Keratinocyte (primary cell): ENCODE data around the gene ELOVL7. TPM values are rescaled to one million over a fixed set of nuclear protein-coding genes. Genes with fewer than 3 reads are reported as not detected.

Experiments used
- DNase-seq: peaks from one replicate; pipeline ENCODE4 v3.0.0-alpha.2; 2011; ENCODE audit warnings: low read depth, missing footprints, low spot score
- FAIRE-seq: peaks from 2 replicates; lab custom pipeline; 2011; peaks lifted over from hg19 to GRCh38; lab: Jason Lieb, UNC
- H2AFZ ChIP-seq: 2 replicates; pipeline ENCODE4 v1.6.0; 2012; ENCODE audit warnings: low read length, control low read depth, inconsistent platforms; ENCODE audit not compliant: control insufficient read depth
- H3K27ac ChIP-seq: 2 replicates; pipeline ENCODE4 v1.5.1; 2011; ENCODE audit warnings: low read length; ENCODE audit not compliant: control insufficient read depth, insufficient read depth
- H3K27me3 ChIP-seq: 3 replicates; pipeline ENCODE4 v1.6.0; 2011; ENCODE audit warnings: low read length; ENCODE audit not compliant: control insufficient read depth, insufficient read depth; ENCODE audit errors: extremely low read depth
- H3K36me3 ChIP-seq, 2 experiments: 2 replicates in 1 of 2; 3 replicates in 1 of 2; pipeline ENCODE4 v1.5.1; 2011; ENCODE audit warnings: low read length in 2 of 2, mild to moderate bottlenecking in 1 of 2; ENCODE audit not compliant: control insufficient read depth in 2 of 2, insufficient read depth in 2 of 2; ENCODE audit errors: extremely low read depth in 1 of 2
- H3K4me1 ChIP-seq: 3 replicates; pipeline ENCODE4 v1.5.1; 2011; ENCODE audit warnings: low read length; ENCODE audit not compliant: control insufficient read depth, insufficient read depth; ENCODE audit errors: extremely low read depth
- H3K4me2 ChIP-seq: 3 replicates; pipeline ENCODE4 v1.6.0; 2011; ENCODE audit warnings: low read depth, low read length; ENCODE audit not compliant: control insufficient read depth, insufficient read depth; ENCODE audit errors: extremely low read depth
- H3K4me3 ChIP-seq, 3 experiments: fragments of 200-600 bp in 1 of 3; sonication (generic) in 1 of 3; 2 replicates in 2 of 3; 3 replicates in 1 of 3; pipeline ENCODE4 v1.5.1; 2011 to 2016; ENCODE audit warnings: low read length in 3 of 3, mild to moderate bottlenecking in 3 of 3, control low read depth in 2 of 3, inconsistent platforms in 1 of 3, low read depth in 1 of 3, mixed read lengths in 1 of 3, mixed run types in 1 of 3, moderate library complexity in 1 of 3; ENCODE audit not compliant: control insufficient read depth in 2 of 3, insufficient read depth in 2 of 3; ENCODE audit errors: extremely low read depth in 1 of 3
- H3K79me2 ChIP-seq: 2 replicates; pipeline ENCODE4 v1.6.0; 2012; ENCODE audit warnings: low read length; ENCODE audit not compliant: control insufficient read depth, insufficient read depth
- H3K9ac ChIP-seq: 3 replicates; pipeline ENCODE4 v1.6.0; 2011; ENCODE audit warnings: low read length; ENCODE audit not compliant: control insufficient read depth, insufficient read depth; ENCODE audit errors: extremely low read depth
- H3K9me1 ChIP-seq: 3 replicates; pipeline ENCODE4 v1.6.0; 2011; ENCODE audit warnings: low read length; ENCODE audit not compliant: control insufficient read depth, insufficient read depth; ENCODE audit errors: extremely low read depth
- H3K9me3 ChIP-seq: 2 replicates; pipeline ENCODE4 v1.5.1; 2012; ENCODE audit warnings: low read depth, low read length; ENCODE audit not compliant: control insufficient read depth
- H4K20me1 ChIP-seq: 3 replicates; pipeline ENCODE4 v1.6.0; 2011; ENCODE audit warnings: low read length; ENCODE audit not compliant: control insufficient read depth, insufficient read depth; ENCODE audit errors: extremely low read depth
- EZH2 ChIP-seq: IDR thresholded peaks from one replicate; pipeline ENCODE4 v1.6.1; 2012; ENCODE audit warnings: inconsistent platforms, mild to moderate bottlenecking, low read length, moderate library complexity
- dilution Hi-C: fragments of 300-500 bp; cut with MboI; formaldehyde crosslinking; loops from one replicate; pipeline ENCODE4 v1.7.0; 2020; ENCODE audit warnings: low sequenced_read_pairs; ENCODE audit not compliant: extremely low pct_ligation_motif_present
- polyA plus RNA-seq, 5 experiments: library from polyadenylated mRNA; depleted of rRNA in 3 of 5; stranded (reverse) in 3 of 5; stranded (forward) in 1 of 5; unstranded in 1 of 5; fragments of >200 nt; gene quantifications; 1 replicate in 1 of 5; 2 replicates in 3 of 5; 3 replicates in 1 of 5; pipeline versions ENCODE4 v1.2.1 to v1.2.3, GENCODE V29; 2011 to 2012; ENCODE audit warnings: missing spikeins in 2 of 5, low read depth in 1 of 5, low replicate concordance in 1 of 5
- TF ChIP-seq, protein P1 (sequence below), 3 experiments: IDR thresholded peaks in 1 of 3; conservative IDR thresholded peaks in 1 of 3; optimal IDR thresholded peaks in 1 of 3; 2 replicates in 2 of 3; 3 replicates in 1 of 3; pipeline versions ENCODE3 to v1.5.1; 2011; ENCODE audit warnings: low read length in 3 of 3, mild to moderate bottlenecking in 3 of 3, moderate library complexity in 2 of 3, control low read depth in 1 of 3, inconsistent platforms in 1 of 3; ENCODE audit not compliant: insufficient read depth in 2 of 3; ENCODE audit errors: extremely low read depth in 1 of 3

Gene ELOVL7
- polyA plus RNA-seq, 1 donor (not counting 4 experiments of a cell fraction or from before 2014, with no cell fraction given), result 12.0 TPM

- TF ChIP-seq EZH2, result no peak
- TF ChIP-seq, protein P1, sequence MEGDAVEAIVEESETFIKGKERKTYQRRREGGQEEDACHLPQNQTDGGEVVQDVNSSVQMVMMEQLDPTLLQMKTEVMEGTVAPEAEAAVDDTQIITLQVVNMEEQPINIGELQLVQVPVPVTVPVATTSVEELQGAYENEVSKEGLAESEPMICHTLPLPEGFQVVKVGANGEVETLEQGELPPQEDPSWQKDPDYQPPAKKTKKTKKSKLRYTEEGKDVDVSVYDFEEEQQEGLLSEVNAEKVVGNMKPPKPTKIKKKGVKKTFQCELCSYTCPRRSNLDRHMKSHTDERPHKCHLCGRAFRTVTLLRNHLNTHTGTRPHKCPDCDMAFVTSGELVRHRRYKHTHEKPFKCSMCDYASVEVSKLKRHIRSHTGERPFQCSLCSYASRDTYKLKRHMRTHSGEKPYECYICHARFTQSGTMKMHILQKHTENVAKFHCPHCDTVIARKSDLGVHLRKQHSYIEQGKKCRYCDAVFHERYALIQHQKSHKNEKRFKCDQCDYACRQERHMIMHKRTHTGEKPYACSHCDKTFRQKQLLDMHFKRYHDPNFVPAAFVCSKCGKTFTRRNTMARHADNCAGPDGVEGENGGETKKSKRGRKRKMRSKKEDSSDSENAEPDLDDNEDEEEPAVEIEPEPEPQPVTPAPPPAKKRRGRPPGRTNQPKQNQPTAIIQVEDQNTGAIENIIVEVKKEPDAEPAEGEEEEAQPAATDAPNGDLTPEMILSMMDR (optimal IDR thresholded peaks at IDR 0.05 in 1 of 3, IDR thresholded peaks at IDR 0.05 in 1 of 3, conservative IDR thresholded peaks at IDR 0.05 in 1 of 3; ENCODE audit: extremely low read depth in 1 of 3, insufficient read depth in 2 of 3, low read length in 3 of 3), result no peak
- Histone ChIP-seq H3K4me1 (no peaks in the 10 kb centered on the region), H3K79me2 (no peaks in the 10 kb centered on the region), H4K20me1 (no peaks in the 10 kb centered on the region), H3K4me3 (no peak overlapping the region), H3K27ac (no peak overlapping the region), H3K9ac (no peak overlapping the region), H3K4me2 (no peak overlapping the region), H2AFZ (no peak overlapping the region), H3K9me1 (no peaks in the 10 kb centered on the region), H3K27me3 (no peaks in the 10 kb centered on the region), H3K36me3 (no peaks in the 10 kb centered on the region), H3K9me3 (no peaks in the 10 kb centered on the region)
- dilution Hi-C loops, result no loop called here
- FAIRE-seq (no peak), DNase-seq (no peak)
Observed at GRCh38 chr5:60887746-60888145, 43.7 kb upstream of the ELOVL7 start.

DNA sequence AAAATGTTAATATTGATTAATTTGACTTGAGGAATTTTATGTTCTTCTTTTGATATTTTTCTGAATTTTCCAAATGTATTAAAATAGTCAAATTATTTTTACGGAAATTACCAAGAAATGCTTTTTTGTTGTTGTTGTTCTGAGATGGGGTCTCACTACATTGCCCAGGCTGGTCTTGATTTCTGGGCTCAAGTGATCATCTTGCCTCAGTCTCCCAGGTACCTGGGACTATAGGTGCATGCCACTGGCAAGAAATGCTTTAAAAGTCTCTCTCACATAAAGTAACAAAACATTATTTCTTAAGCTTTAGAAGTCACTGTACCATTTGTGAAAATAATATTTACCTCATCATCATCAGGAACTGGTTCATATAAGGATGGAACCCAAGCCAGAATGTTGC is 43.0 kb upstream of the ELOVL7 start:
- Histone ChIP-seq H3K9ac (no peak overlapping the region), H3K27ac (no peak overlapping the region), H3K4me3 (no peak overlapping the region), H3K4me2 (no peak overlapping the region), H3K79me2 (no peaks in the 10 kb centered on the region), H3K9me3 (no peaks in the 10 kb centered on the region), H3K9me1 (no peaks in the 10 kb centered on the region), H4K20me1 (no peaks in the 10 kb centered on the region), H3K27me3 (no peaks in the 10 kb centered on the region), H2AFZ (no peak overlapping the region), H3K4me1 (no peaks in the 10 kb centered on the region), H3K36me3 (no peaks in the 10 kb centered on the region)
- TF ChIP-seq, protein P1 (optimal IDR thresholded peaks at IDR 0.05 in 1 of 3, IDR thresholded peaks at IDR 0.05 in 1 of 3, conservative IDR thresholded peaks at IDR 0.05 in 1 of 3; ENCODE audit: extremely low read depth in 1 of 3, insufficient read depth in 2 of 3, low read length in 3 of 3), result no peak
- TF ChIP-seq EZH2, result no peak
- dilution Hi-C loops, result no loop called here
- FAIRE-seq (no peak), DNase-seq (no peak)
